Activated CD4-positive, alpha-beta T cell treated with anti-CD3 and anti-CD28 coated beads, Interleukin-2, amount 10 ng/mL, durations not matched to agents 24 days and 14 days (primary cell): Measurements from ENCODE around the gene RHOF. TPM values are rescaled to one million over a fixed set of nuclear protein-coding genes. Genes with fewer than 3 reads are reported as not detected.
"Not testable (repeated sequence)": the region's sequence is repeated elsewhere in the genome, so short reads cannot be mapped to it uniquely, and the experiment has no call there.

ENCODE experiments used
- DNase-seq: peaks from one replicate; pipeline ENCODE4 v3.0.0; 2022
- H3K27ac Mint-ChIP-seq: one replicate; pipeline ENCODE4 v1.8.0; 2022; ENCODE audit warnings: mild to moderate bottlenecking, mixed read lengths
- H3K27me3 Mint-ChIP-seq: one replicate; pipeline ENCODE4 v1.8.0; 2022; ENCODE audit warnings: mixed read lengths
- H3K36me3 Mint-ChIP-seq: one replicate; pipeline ENCODE4 v1.8.0; 2022; ENCODE audit warnings: low read depth, mild to moderate bottlenecking, mixed read lengths
- H3K4me1 Mint-ChIP-seq: one replicate; pipeline ENCODE4 v1.8.0; 2021; ENCODE audit warnings: mixed read lengths
- H3K4me3 Mint-ChIP-seq: one replicate; pipeline ENCODE4 v1.8.0; 2022; ENCODE audit warnings: mild to moderate bottlenecking, moderate library complexity, mixed read lengths
- H3K9me3 Mint-ChIP-seq: one replicate; pipeline ENCODE4 v1.8.0; 2021; ENCODE audit warnings: mixed read lengths
- intact Hi-C: fragments of 100-400 bp; cut with micrococcal nuclease; formaldehyde crosslinking; loops from one replicate; pipeline ENCODE4 v1.15.1; 2023
- total RNA-seq: library from RNA; stranded (reverse); gene quantifications from 2 replicates; pipeline ENCODE4 v1.2.3, GENCODE V29; 2022

Gene RHOF
- total RNA-seq, 1 donor from 2014 or later = 114 TPM

- peak; percentile 53 for DNase-seq
- peaks cover 43% of the 10 kb centered on the region for H3K36me3 Mint-ChIP-seq
- H3K27ac Mint-ChIP-seq = peak overlapping the region; percentile 46
- peaks cover 41% of the 10 kb centered on the region for H3K4me1 Mint-ChIP-seq
- no peaks in the 10 kb centered on the region for H3K9me3 Mint-ChIP-seq
- intact Hi-C loops = loop anchor here (10.0 kb wide), 1 partner anchor 1263 kb away; the partner anchor contains the start of gene RNF10
- H3K4me3 Mint-ChIP-seq = peak overlapping the region; percentile 88
- H3K27me3 Mint-ChIP-seq = no peaks in the 10 kb centered on the region
These were observed 4.7 kb upstream of the RHOF start for GRCh38 chr12:121797937-121798786.

DNA sequence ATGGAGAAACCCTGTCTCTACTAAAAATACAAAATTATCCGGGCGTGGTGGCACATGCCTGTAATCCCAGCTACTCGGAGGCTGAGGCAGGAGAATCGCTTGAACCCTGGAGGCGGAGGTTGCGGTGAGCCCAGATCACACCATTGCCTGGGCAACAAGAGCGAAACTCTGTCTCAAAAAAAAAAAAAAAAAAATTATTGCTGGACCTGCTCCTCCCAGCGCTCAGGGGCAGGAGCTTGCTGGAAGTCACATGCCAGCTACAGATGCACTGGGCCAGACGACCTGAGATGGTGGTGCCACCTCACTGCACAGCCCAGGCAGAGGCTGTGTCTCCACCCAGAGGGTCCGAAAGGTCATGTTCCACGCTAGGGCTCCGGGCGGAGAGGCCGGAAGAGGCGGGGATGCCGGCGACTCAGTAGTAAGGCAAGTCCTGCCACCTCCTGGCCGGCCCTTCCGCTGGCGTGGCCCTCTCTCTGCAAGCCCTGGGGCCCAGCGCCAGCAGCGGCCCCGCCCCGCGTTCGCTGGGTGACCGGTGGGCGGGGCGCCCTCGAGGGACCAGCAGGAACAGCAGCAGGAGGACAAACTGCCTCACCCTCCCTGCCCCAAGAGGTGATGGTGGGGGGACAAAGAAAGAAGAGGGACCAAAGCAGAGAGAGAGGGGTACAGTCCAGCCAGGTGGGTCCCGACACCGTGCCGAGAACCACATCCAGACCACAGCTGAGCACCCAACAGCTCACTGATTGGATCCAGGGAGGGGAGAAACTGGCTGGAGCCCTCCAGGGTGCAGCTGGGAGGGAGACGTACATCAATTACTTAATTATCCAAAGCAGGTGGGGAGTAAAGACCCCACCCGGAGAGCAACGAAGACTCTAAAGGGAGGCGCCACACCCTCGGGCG, 3.6 kb upstream of the RHOF start:
- peaks cover 44% of the 10 kb centered on the region for H3K36me3 Mint-ChIP-seq
- peaks cover 39% of the 10 kb centered on the region for H3K4me1 Mint-ChIP-seq
- H3K4me3 Mint-ChIP-seq = peak overlapping the region; percentile 43
- H3K27me3 Mint-ChIP-seq = no peaks in the 10 kb centered on the region
- intact Hi-C loops = loop anchor here (10.0 kb wide), 1 partner anchor 1262 kb away; the partner anchor contains the start of gene RNF10
- peak; percentile 57 for DNase-seq
- H3K27ac Mint-ChIP-seq = no peak overlapping the region
- no peaks in the 10 kb centered on the region for H3K9me3 Mint-ChIP-seq

DNA sequence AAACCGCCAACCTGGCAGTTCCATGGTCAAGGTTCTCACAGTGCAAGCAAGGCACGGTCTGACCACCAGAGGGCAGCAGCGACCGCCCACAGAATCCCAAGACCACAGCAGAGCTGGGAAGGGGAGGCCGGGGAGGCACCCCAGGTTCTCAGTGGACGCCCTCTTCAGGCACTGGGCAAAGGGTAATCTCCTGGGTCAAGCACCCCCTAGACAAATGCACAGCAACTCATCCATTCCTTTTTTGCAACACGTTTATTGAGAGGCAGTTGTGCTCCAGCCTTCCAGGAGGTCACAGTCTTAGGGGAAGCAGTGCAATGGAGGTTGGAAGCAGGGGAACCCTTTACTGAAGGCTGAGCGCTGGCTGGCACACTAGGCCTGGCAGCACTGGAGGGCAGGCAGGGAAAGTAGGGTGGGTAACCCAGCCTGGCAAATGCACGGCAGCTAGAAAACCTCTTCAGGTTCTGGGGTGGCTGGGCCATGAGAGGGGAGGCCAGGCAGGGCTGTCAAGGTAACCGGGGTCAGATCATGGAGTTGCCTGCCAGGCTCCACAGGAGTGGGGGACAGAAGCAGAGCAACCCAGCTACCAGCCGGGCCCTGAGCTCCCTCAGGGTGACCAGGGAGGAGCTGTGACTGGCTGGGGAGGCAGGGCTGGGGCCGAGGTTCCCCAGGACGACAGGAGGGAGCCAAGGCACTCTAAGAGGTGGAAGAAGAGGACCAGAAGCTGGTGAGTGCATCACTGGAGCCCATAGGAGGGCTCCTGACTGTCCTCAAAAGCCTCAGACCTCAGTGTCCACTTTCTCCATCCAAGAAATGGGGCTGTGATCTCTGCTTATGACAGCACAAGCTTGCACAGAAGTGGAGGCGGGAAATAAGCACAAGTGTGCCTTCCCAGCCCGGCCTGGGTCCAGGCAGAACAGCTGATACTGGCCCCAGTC, 1.8 kb upstream of the RHOF start:
- H3K27ac Mint-ChIP-seq = peak overlapping the region; percentile 92
- H3K4me1 Mint-ChIP-seq = peaks cover 49% of the 10 kb centered on the region
- peak overlapping the region; percentile 94 for H3K4me3 Mint-ChIP-seq

GRCh38 chr12:121794534-121795033, 1.1 kb upstream of the RHOF start:
- H3K4me1 Mint-ChIP-seq = peaks cover 57% of the 10 kb centered on the region
- intact Hi-C loops = loop anchor here (1.0 to 10.0 kb wide), 10 partner anchors 8 to 1260 kb away; partner anchors contain the start of genes ORAI1, PSMD9, RNF10 and TMEM120B
- no peaks in the 10 kb centered on the region for H3K27me3 Mint-ChIP-seq
- H3K9me3 Mint-ChIP-seq = no peaks in the 10 kb centered on the region
- peaks cover 53% of the 10 kb centered on the region for H3K36me3 Mint-ChIP-seq
- peak overlapping the region; percentile 94 for H3K4me3 Mint-ChIP-seq
- no peak for DNase-seq
- H3K27ac Mint-ChIP-seq = peak overlapping the region; percentile 92

More for the DNA sequence above, 1.8 kb upstream of the RHOF start:
- peak; percentile 96 for DNase-seq
- intact Hi-C loops = loop anchor here (1.0 to 10.0 kb wide), 5 partner anchors 17 to 1260 kb away; partner anchors contain the start of genes ORAI1 and RNF10
- Mint-ChIP-seq H3K36me3 (peaks cover 46% of the 10 kb centered on the region), H3K27me3 (no peaks in the 10 kb centered on the region), H3K9me3 (no peaks in the 10 kb centered on the region)

- peak overlapping the region; percentile 92 for H3K27ac Mint-ChIP-seq
- DNase-seq = peak; percentile 99
- H3K27me3 Mint-ChIP-seq = no peaks in the 10 kb centered on the region
- H3K4me3 Mint-ChIP-seq = peak overlapping the region; percentile 94
- no peaks in the 10 kb centered on the region for H3K9me3 Mint-ChIP-seq
- intact Hi-C loops = loop anchor here (1.0 to 10.0 kb wide), 10 partner anchors 8 to 1259 kb away; partner anchors contain the start of genes ORAI1, PSMD9, RNF10 and TMEM120B
- peaks cover 55% of the 10 kb centered on the region for H3K4me1 Mint-ChIP-seq
- peaks cover 49% of the 10 kb centered on the region for H3K36me3 Mint-ChIP-seq
These were observed 498 bp upstream of the RHOF start for GRCh38 chr12:121793838-121794533.

DNA sequence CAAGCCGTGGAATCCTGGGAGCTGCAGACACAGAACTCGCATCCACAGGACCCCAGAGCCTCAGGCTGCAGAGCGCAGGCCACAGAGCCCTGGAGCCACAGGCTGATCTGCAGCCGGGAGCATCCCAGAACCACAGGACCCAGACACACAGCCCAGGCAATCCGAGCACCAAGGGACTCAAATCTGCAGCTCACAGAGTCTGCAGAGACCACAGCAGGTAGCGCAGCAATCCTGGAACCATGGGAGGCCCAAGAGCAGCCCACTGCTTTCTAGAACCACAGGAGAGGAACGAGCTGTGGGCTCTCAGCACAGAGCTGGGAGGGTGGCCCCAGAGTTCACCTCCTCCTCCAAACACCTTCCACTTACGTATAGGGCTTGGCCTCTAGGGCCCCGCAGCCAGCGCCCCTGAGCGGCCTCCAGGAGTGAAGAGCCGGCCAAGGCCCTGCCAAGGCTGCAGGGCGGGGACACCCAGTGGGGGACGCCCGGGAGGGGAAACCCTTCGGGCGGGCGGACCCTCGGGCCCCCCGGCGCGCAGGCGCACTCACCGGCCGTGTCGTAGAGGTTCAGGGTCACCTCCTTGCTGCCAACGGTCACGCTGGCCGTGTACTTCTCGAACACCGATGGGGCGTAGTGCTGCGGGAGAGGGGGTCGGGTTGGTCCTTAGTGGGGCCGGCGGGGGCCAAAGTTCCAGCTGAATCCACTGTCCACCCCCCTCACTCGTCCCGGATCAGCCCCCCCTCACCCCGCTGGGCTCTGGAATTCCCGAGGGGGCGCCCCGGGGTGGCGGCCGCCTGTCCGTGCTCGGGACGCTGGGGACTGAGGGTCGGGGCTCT, 665 bp downstream of the RHOF start:
- Mint-ChIP-seq H3K27ac (peak overlapping the region; percentile 93), H3K9me3 (no peaks in the 10 kb centered on the region), H3K36me3 (peaks cover 47% of the 10 kb centered on the region), H3K4me3 (peak overlapping the region; percentile 94), H3K4me1 (peaks cover 56% of the 10 kb centered on the region), H3K27me3 (no peaks in the 10 kb centered on the region)
- DNase-seq = peak; percentile 89
- intact Hi-C loops = loop anchor here (1.0 to 10.0 kb wide), 3 partner anchors 11 to 1258 kb away; partner anchors contain the start of genes RNF10 and TMEM120B

DNA sequence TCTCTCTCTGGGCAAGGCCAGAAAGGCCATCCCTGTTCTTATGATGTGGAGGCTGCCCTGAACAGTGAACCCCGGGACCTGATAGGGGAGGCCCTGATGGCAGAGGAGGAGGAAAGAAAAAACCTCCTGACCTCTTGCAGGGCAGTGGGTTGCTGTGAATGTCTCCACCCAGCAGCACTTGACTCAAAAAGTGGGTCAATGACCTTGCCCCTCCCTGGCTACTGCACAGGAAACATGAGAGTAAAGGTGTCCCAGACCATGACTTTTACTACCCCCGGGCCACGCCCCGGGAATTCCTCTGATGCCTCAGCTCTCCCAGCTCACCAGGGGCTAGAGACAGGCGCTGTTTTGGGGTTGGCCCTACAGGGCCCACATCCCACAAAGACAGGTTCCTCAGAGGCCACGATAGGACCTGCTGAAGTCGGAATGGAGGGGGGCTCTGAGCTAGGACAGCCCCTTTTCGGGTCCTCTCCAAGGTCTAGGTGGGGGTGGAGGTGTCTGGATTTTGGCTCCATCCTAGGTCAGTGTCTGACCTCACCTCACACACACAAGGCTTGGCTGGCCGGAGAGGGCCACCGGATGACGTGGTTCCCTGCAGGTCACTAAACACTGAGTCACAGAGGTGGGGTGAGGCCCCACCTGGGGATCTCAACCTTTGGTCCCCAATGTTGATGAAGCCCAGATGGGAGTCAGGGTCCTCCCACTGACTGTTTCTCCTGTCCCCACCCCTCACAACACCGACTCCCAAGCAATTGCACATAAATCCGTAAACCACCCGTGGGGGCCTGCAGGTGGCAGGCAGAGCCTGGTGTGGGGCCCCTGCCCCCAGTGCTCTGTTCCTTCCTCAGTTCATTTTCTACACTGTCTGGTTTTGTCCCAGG, 1.6 kb downstream of the RHOF start:
- peak overlapping the region; percentile 93 for H3K27ac Mint-ChIP-seq
- intact Hi-C loops = loop anchor here (5.0 to 10.0 kb wide), 2 partner anchors 80 to 1257 kb away; partner anchors contain the start of genes RNF10 and TMEM120B
- peak overlapping the region; percentile 94 for H3K4me3 Mint-ChIP-seq
- DNase-seq = peak; percentile 78
- no peaks in the 10 kb centered on the region for H3K9me3 Mint-ChIP-seq
- H3K4me1 Mint-ChIP-seq = peaks cover 60% of the 10 kb centered on the region
- H3K27me3 Mint-ChIP-seq = no peaks in the 10 kb centered on the region
- peaks cover 48% of the 10 kb centered on the region for H3K36me3 Mint-ChIP-seq

DNA sequence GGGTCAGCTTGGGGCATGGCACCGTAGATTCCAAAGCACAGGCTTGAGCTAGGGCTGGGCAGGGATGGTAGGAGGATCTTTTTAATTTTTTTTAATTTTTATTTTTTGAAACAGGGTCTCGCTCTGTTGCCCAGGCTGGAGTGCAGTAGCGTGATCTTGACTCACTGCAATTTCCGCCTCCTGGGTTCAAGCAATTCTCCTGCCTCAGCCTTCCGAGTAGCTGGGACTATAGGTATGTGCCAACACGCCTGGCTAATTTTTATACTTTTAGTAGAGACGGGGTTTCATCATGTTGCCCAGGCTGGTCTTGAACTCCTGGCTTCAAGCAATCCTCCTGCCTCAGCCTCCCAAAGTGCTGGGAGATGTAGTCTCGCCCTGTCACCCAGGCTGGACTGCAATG, 2.7 kb downstream of the RHOF start:
- Mint-ChIP-seq H3K4me3 (peak overlapping the region; percentile 94), H3K27ac (peak overlapping the region; percentile 98), H3K36me3 (peaks cover 54% of the 10 kb centered on the region), H3K4me1 (peaks cover 70% of the 10 kb centered on the region)
- not testable (repeated sequence) for H3K27me3 Mint-ChIP-seq, H3K9me3 Mint-ChIP-seq, DNase-seq
- intact Hi-C loops = loop anchor here (5.0 to 10.0 kb wide), 2 partner anchors 78 to 1256 kb away; partner anchors contain the start of genes RNF10 and TMEM120B

DNA sequence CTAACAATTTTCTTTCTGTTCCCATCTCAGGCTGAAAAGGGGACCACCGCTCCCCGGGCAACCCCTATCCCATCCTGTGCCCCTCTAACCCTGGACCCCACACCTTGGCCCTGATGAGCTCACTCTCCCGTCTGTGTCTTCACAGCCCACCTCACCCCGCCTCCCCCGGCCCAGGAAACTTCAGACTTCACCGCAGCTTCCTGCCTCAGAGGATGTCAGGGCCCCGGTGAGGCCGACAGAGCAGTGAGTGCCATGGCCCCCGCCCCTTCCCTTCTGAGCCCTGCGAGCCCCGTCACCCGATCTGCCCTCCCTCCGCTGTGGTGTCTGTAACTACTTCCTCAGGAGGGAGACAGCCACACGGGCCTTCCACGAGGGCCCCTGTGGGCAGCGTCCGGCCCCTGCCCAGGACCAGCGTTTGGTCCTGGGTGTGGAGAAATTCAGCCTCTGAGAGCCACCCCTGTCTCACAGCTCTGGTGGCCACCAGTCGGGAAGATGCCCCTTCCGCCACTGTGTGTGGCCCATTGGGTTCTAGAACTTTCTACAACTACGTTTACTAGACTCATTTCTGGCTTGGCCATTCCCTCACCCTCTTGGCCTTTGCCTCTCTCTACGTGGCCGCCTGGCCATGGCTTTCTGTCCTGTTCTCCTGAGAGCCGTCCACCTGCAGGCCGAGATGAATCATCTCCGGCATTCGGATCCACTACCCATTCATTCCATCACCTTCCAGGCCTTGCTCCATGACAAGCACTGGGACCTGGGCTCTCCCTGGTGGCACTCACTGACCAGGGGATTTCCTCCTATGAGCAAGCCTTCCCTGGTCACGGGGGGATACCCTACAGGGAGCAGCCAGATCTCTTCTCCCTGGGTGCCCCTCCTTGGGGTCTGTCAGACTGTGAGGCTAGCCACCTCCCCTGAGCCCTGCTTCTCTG, 3.4 kb downstream of the RHOF start:
- peak; percentile 98 for DNase-seq
- H3K27ac Mint-ChIP-seq = peak overlapping the region; percentile 98
- intact Hi-C loops = loop anchor here (5.0 to 10.0 kb wide), 2 partner anchors 78 to 1255 kb away; partner anchors contain the start of genes RNF10 and TMEM120B
- no peaks in the 10 kb centered on the region for H3K9me3 Mint-ChIP-seq
- peak overlapping the region; percentile 94 for H3K4me3 Mint-ChIP-seq
- no peaks in the 10 kb centered on the region for H3K27me3 Mint-ChIP-seq
- H3K36me3 Mint-ChIP-seq = peaks cover 53% of the 10 kb centered on the region
- H3K4me1 Mint-ChIP-seq = peaks cover 69% of the 10 kb centered on the region
